Lower lobe of right lung (tissue), 2 donors: ENCODE results near the gene DNAAF5. TPM values are rescaled to one million over a fixed set of nuclear protein-coding genes. Genes with fewer than 3 reads are reported as not detected.

Source experiments
- ATAC-seq, 2 donors: fragments of 200-7000 bp; cut with Tn5 transposase; one replicate each; pipeline ENCODE4 v1.9.1; 2020 to 2022; ENCODE audit warnings: mild to moderate bottlenecking in 2 of 2, moderate library complexity in 2 of 2
- DNase-seq: peaks from one replicate; pipeline ENCODE4 v3.0.0-alpha.2; 2020
- H3K27ac ChIP-seq: fragments of 200-600 bp; one replicate; pipeline ENCODE4 v1.8.0; 2022
- H3K27me3 ChIP-seq: fragments of 200-600 bp; one replicate; pipeline ENCODE4 v1.8.0; 2022; ENCODE audit warnings: low read depth
- H3K36me3 ChIP-seq: fragments of 200-600 bp; one replicate; pipeline ENCODE4 v1.8.0; 2022; ENCODE audit warnings: mild to moderate bottlenecking
- H3K4me1 ChIP-seq: fragments of 200-600 bp; one replicate; pipeline ENCODE4 v1.8.0; 2022
- H3K4me3 ChIP-seq: fragments of 200-600 bp; one replicate; pipeline ENCODE4 v1.8.0; 2022; ENCODE audit warnings: mild to moderate bottlenecking
- H3K9me3 ChIP-seq: fragments of 200-600 bp; one replicate; pipeline ENCODE4 v1.8.0; 2022
- CTCF ChIP-seq: fragments of 200-600 bp; IDR thresholded peaks from one replicate; pipeline ENCODE4 v1.8.0; 2022; ENCODE audit warnings: antibody characterized with exemption, mild to moderate bottlenecking
- intact Hi-C: fragments of 100-400 bp; cut with DNase I; formaldehyde crosslinking; loops from one replicate; pipeline ENCODE4 v1.11.0; 2022
- total RNA-seq: library from RNA; stranded (reverse); fragmentation: NEBNext Ultra II Directional; extraction: Animal tissue kit (Norgen Biotek cat#: 25700); gene quantifications from one replicate; pipeline ENCODE4 v1.2.1, GENCODE V29; 2021
- donor health status: DM: no; HTN: yes; CAD: no; lungs with severe emphysema.

The DNAAF5 gene
- total RNA-seq, 1 donor from 2014 or later, result 22.4 TPM

GRCh38 chr7:821688-822087 lies 95.2 kb downstream of the DNAAF5 start:
- H3K4me3 ChIP-seq, result no peak overlapping the region
- no peak for ATAC-seq

GRCh38 chr7:822692-823276 lies 96.3 kb downstream of the DNAAF5 start:
- TF ChIP-seq CTCF, result no peak
- H3K27me3 ChIP-seq, result no peaks in the 10 kb centered on the region
- no peaks in the 10 kb centered on the region for H3K36me3 ChIP-seq
- no peak for ATAC-seq
- intact Hi-C loops, result no loop called here
- DNase-seq, result no peak
- no peak overlapping the region for H3K27ac ChIP-seq
- no peak overlapping the region for H3K4me3 ChIP-seq
- no peaks in the 10 kb centered on the region for H3K9me3 ChIP-seq
- H3K4me1 ChIP-seq, result peaks cover 67% of the 10 kb centered on the region

More at GRCh38 chr7:821688-822087, 95.2 kb downstream of the DNAAF5 start:
- H3K4me1 ChIP-seq, result peaks cover 67% of the 10 kb centered on the region
- H3K27me3 ChIP-seq, result no peaks in the 10 kb centered on the region
- H3K9me3 ChIP-seq, result no peaks in the 10 kb centered on the region
- no peak for TF ChIP-seq CTCF
- H3K27ac ChIP-seq, result no peak overlapping the region
- no peaks in the 10 kb centered on the region for H3K36me3 ChIP-seq
- intact Hi-C loops, result no loop called here
- peak; percentile 27 for DNase-seq

- ATAC-seq (no peak), DNase-seq (no peak)
- Histone ChIP-seq H3K36me3 (no peaks in the 10 kb centered on the region), H3K4me1 (peaks cover 64% of the 10 kb centered on the region), H3K4me3 (no peak overlapping the region), H3K9me3 (no peaks in the 10 kb centered on the region), H3K27me3 (no peaks in the 10 kb centered on the region), H3K27ac (peak overlapping the region; percentile 18)
- intact Hi-C loops, result no loop called here
- TF ChIP-seq CTCF, result no peak
These were observed 97.2 kb downstream of the DNAAF5 start for GRCh38 chr7:823649-824048.

GRCh38 chr7:824081-824480 lies 97.6 kb downstream of the DNAAF5 start:
- no peak for DNase-seq
- intact Hi-C loops, result no loop called here
- no peaks in the 10 kb centered on the region for H3K36me3 ChIP-seq
- peaks cover 66% of the 10 kb centered on the region for H3K4me1 ChIP-seq
- peak overlapping the region; percentile 18 for H3K27ac ChIP-seq
- H3K9me3 ChIP-seq, result no peaks in the 10 kb centered on the region
- no peak overlapping the region for H3K4me3 ChIP-seq
- TF ChIP-seq CTCF, result no peak
- H3K27me3 ChIP-seq, result no peaks in the 10 kb centered on the region
- ATAC-seq, result no peak

GRCh38 chr7:824664-825063 lies 98.2 kb downstream of the DNAAF5 start:
- intact Hi-C loops, result no loop called here

More at GRCh38 chr7:824664-825063, 98.2 kb downstream of the DNAAF5 start:
- H3K27me3 ChIP-seq, result no peaks in the 10 kb centered on the region
- ATAC-seq (no peak), DNase-seq (no peak)
- TF ChIP-seq CTCF, result no peak
- peaks cover 66% of the 10 kb centered on the region for H3K4me1 ChIP-seq
- peak overlapping the region; percentile 36 for H3K27ac ChIP-seq
- H3K9me3 ChIP-seq, result no peaks in the 10 kb centered on the region
- no peak overlapping the region for H3K4me3 ChIP-seq
- H3K36me3 ChIP-seq, result no peaks in the 10 kb centered on the region
